ENCODE measurements around the gene MRPS6.
A peak's percentile ranks its signal among the peaks of the same experiment; 100 is the strongest.

Gene MRPS6

DNA sequence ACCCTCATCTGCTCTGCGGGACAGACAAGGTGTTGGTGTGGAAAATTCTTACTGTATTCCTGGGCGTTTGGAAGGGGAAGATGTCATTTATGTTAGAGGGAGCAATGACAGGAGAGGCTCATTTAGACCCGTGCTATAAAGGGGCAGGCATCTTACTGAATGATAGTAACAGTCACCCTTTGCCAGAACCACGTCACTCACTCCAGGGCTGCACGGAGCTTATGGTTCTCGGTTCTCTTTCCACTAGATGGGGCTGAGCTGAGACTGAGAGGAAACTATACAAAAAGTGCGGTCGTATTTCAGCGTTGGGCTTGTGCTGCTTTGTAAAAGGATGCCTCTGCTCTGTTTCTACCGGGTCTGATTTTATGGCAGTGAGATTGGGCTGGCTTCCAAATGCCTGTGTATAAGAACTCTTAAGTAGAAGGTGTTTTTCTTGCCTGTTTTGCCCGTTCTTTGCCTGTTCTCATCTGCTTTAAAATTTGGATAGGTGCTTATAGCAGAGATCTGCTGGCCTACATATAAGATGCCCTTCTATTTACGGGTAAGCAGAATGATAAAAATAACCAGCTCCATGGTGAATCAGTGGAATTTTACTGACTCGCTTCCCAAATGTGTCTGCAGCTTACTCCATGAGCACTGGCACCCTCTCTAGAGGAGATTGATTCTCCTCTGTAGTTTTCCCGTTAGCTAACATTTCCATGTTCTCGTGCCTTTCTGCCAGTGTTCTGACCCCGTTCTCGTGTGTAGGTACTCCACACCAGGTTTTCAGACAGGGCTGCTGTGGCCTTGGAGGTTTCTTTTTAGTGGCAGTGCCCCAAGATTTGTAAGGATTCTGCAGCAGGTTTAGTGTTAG lies 55.9 kb downstream of the MRPS6 start:
- DNase-seq (ENCODE audit: low read depth, low spot score), result peak; percentile 91
- in situ Hi-C loops (cut with HindIII; ENCODE audit: low sequenced_read_pairs), result no loop called here
- TF ChIP-seq, protein P1, sequence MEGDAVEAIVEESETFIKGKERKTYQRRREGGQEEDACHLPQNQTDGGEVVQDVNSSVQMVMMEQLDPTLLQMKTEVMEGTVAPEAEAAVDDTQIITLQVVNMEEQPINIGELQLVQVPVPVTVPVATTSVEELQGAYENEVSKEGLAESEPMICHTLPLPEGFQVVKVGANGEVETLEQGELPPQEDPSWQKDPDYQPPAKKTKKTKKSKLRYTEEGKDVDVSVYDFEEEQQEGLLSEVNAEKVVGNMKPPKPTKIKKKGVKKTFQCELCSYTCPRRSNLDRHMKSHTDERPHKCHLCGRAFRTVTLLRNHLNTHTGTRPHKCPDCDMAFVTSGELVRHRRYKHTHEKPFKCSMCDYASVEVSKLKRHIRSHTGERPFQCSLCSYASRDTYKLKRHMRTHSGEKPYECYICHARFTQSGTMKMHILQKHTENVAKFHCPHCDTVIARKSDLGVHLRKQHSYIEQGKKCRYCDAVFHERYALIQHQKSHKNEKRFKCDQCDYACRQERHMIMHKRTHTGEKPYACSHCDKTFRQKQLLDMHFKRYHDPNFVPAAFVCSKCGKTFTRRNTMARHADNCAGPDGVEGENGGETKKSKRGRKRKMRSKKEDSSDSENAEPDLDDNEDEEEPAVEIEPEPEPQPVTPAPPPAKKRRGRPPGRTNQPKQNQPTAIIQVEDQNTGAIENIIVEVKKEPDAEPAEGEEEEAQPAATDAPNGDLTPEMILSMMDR (IDR thresholded peaks at IDR 0.05; ENCODE audit: low read depth, low read length), result peak; percentile 70
- H3K4me3 ChIP-seq (ENCODE audit: low read depth, low read length), result peak overlapping the region; percentile 1

DNA sequence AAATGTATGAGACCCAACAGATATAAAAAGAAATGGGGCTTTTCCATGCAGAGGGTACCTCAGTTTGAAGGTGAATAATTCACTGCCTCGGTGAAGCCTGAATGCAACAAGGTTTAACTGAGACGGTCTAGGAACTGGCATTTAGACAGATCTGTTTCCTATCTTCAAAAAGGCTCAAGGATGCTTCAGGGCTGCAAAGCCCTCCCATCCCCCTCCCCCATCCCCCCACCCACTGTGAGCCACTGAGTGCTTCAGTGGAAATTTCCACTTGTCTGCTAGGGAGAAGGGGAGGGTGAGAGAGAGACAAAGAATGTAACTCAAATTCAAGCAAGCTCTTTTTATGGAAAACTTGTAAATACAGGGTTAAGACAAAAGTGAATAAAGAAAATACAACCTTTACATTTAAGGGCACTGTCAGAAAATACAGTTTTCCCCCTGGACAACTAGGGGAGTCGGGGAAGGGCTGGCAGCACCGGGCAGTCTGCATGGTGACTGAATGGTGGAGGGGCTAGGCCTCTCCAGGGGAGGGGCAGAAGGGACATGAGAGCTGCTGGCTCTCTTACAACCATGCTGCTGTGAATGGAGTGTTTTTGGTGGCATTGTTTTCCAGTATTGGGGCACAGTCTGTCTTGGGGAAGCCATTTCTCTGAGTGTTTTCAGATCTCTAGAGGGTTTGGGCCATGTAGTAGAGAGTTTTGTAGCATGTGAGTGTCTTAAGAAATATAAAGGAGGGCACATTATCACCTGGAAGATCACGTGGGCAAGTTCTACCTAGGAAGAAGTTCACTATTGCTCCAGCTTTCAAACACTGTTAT lies 56.7 kb downstream of the MRPS6 start:
- H3K4me3 ChIP-seq (ENCODE audit: low read depth, low read length), result no peak overlapping the region
- in situ Hi-C loops (cut with HindIII; ENCODE audit: low sequenced_read_pairs), result no loop called here
- DNase-seq (ENCODE audit: low read depth, low spot score), result no peak
- TF ChIP-seq, protein P1 (IDR thresholded peaks at IDR 0.05; ENCODE audit: low read depth, low read length), result no peak

DNA sequence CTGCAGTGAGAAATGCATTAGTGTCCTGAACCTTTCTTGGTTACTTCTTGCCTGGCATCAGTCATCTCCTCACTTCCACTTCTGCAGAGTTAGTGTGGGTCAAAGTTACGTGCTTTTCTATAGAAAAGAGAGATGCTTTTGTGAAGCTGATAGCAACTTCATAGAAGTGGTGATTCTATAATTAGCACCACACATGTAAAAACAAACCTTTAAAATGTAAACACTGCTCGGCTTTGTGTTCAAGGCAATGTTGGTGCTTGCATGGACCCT lies 57.3 kb downstream of the MRPS6 start:
- H3K4me3 ChIP-seq (ENCODE audit: low read depth, low read length), result no peak overlapping the region
- in situ Hi-C loops (cut with HindIII; ENCODE audit: low sequenced_read_pairs), result no loop called here
- DNase-seq (ENCODE audit: low read depth, low spot score), result no peak
- TF ChIP-seq, protein P1 (IDR thresholded peaks at IDR 0.05; ENCODE audit: low read depth, low read length), result no peak

- no peak overlapping the region for H3K4me3 ChIP-seq (ENCODE audit: low read depth, low read length)
- TF ChIP-seq, protein P1 (IDR thresholded peaks at IDR 0.05; ENCODE audit: low read depth, low read length), result no peak
- in situ Hi-C loops (cut with HindIII; ENCODE audit: low sequenced_read_pairs), result no loop called here
- no peak for DNase-seq (ENCODE audit: low read depth, low spot score)
Observed at GRCh38 chr21:34131586-34131985, 58.2 kb downstream of the MRPS6 start.

GRCh38 chr21:34132202-34132601 lies 58.8 kb downstream of the MRPS6 start:
- DNase-seq (ENCODE audit: low read depth, low spot score), result no peak
- TF ChIP-seq, protein P1 (IDR thresholded peaks at IDR 0.05; ENCODE audit: low read depth, low read length), result no peak
- no peak overlapping the region for H3K4me3 ChIP-seq (ENCODE audit: low read depth, low read length)
- in situ Hi-C loops (cut with HindIII; ENCODE audit: low sequenced_read_pairs), result no loop called here

DNA sequence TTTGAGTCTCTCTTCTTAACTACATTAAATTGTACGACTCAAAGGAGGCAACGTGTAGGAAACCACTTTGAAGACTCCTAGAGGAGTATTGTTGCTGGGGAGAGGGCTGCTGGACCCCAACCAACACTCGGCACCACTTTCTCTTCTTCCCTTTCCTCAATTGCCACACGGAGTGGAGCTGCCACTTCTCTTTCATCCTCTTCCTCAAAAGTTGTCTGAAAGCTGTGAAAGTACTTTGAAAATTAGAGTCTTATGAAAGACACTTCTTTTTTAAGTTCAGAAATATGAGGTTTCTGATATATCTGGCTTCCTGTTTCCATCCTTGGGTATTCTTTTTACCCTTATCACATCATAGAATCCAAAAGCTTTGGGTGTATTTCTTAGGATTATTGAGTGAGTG lies 59.5 kb downstream of the MRPS6 start:
- in situ Hi-C loops (cut with HindIII; ENCODE audit: low sequenced_read_pairs), result no loop called here
- TF ChIP-seq, protein P1 (IDR thresholded peaks at IDR 0.05; ENCODE audit: low read depth, low read length), result no peak
- no peak for DNase-seq (ENCODE audit: low read depth, low spot score)
- no peak overlapping the region for H3K4me3 ChIP-seq (ENCODE audit: low read depth, low read length)
